SK-N-MC (cell line): ENCODE results near the gene SLC39A9.

ENCODE experiments used
- EZH2 ChIP-seq: fragments of 200-600 bp; sonication (generic); IDR thresholded peaks from one replicate; pipeline ENCODE4 v1.6.1; 2017; ENCODE audit warnings: antibody characterized with exemption
- FOXP2 ChIP-seq: optimal IDR thresholded peaks from 2 replicates; pipeline ENCODE3; 2011; ENCODE audit warnings: mild to moderate bottlenecking, moderate library complexity; ENCODE audit not compliant: insufficient read depth; ENCODE audit errors: extremely low read length, control extremely low read depth
- POLR2AphosphoS5 ChIP-seq: IDR thresholded peaks from 2 replicates; pipeline ENCODE4 v1.6.1; 2012; ENCODE audit warnings: mild to moderate bottlenecking, low read depth, low read length, borderline replicate concordance

GRCh38 chr14:69351911-69352310 lies 46.6 kb upstream of the SLC39A9 start:
- TF ChIP-seq EZH2 = no peak
- TF ChIP-seq FOXP2 = no peak
- TF ChIP-seq POLR2AphosphoS5 = no peak
